ENCODE results near the gene PDIA5. TPM values are rescaled to one million over a fixed set of nuclear protein-coding genes. Genes with fewer than 3 reads are reported as not detected.

PDIA5 gene
- total RNA-seq, 6 donors from 2014 or later = 25.1 to 38.8 (median 32.9) TPM

- no peak overlapping the region for H3K4me3 ChIP-seq
- H3K27ac ChIP-seq = peak overlapping the region; percentile 13 to 73 (median 50)
- H3K27me3 ChIP-seq = no peaks in the 10 kb centered on the region
- TF ChIP-seq POLR2A (IDR thresholded peaks at IDR 0.05) (no peak), POLR2AphosphoS5 (IDR thresholded peaks at IDR 0.05) (no peak), EP300 (IDR thresholded peaks at IDR 0.05) (no peak)
- TF ChIP-seq, protein P1, sequence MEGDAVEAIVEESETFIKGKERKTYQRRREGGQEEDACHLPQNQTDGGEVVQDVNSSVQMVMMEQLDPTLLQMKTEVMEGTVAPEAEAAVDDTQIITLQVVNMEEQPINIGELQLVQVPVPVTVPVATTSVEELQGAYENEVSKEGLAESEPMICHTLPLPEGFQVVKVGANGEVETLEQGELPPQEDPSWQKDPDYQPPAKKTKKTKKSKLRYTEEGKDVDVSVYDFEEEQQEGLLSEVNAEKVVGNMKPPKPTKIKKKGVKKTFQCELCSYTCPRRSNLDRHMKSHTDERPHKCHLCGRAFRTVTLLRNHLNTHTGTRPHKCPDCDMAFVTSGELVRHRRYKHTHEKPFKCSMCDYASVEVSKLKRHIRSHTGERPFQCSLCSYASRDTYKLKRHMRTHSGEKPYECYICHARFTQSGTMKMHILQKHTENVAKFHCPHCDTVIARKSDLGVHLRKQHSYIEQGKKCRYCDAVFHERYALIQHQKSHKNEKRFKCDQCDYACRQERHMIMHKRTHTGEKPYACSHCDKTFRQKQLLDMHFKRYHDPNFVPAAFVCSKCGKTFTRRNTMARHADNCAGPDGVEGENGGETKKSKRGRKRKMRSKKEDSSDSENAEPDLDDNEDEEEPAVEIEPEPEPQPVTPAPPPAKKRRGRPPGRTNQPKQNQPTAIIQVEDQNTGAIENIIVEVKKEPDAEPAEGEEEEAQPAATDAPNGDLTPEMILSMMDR (IDR thresholded peaks at IDR 0.05) = no peak
- no peaks in the 10 kb centered on the region for H3K9me3 ChIP-seq
- no peak for ATAC-seq (ENCODE audit: low FRiP score in 2 of 2)
- H3K4me1 ChIP-seq = peaks cover 37 to 60% (median 44%) of the 10 kb centered on the region in 4 donors
- no peak for DNase-seq
- WGBS, 2 donors = 55 to 57% methylated on average over 7 of the region's 7 CpGs
- no peaks in the 10 kb centered on the region for H3K36me3 ChIP-seq
Measured at GRCh38 chr3:123071581-123071980, 4.8 kb downstream of the PDIA5 start.

DNA sequence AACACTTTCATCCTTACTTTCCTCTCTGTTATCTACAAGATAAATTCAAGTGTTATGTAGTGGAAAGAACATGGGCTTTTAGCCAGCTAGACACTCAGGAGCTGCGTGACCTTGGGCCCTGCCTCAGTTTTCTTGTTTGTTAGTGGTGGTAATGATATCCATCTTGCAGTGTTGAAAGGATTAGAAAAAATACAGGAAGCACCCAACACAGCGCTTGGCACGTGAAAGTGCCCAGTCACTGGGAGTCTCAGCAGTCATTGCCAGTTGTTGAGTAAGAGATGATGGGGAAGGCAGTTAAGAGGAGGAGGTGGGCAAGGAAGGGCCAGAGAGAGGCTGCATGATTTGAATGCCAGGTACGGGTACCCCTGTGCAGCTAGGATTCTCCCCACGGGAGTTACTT is 5.3 kb downstream of the PDIA5 start:
- ATAC-seq (ENCODE audit: low FRiP score in 2 of 2) = no peak
- TF ChIP-seq POLR2AphosphoS5 (IDR thresholded peaks at IDR 0.05) = no peak
- TF ChIP-seq POLR2A (IDR thresholded peaks at IDR 0.05) = no peak
- TF ChIP-seq, protein P1 (IDR thresholded peaks at IDR 0.05) = no peak
- TF ChIP-seq EP300 (IDR thresholded peaks at IDR 0.05) = peak in 1 of 4 donors; percentile 23
- peaks cover 43 to 63% (median 49%) of the 10 kb centered on the region in 4 donors for H3K4me1 ChIP-seq
- no peaks in the 10 kb centered on the region for H3K27me3 ChIP-seq
- peak in 1 of 2 donors; percentile 53 for DNase-seq
- H3K4me3 ChIP-seq = no peak overlapping the region
- no peaks in the 10 kb centered on the region for H3K36me3 ChIP-seq
- peak overlapping the region; percentile 13 to 73 (median 50) for H3K27ac ChIP-seq
- no peaks in the 10 kb centered on the region for H3K9me3 ChIP-seq
- WGBS, 2 donors = 27 to 35% methylated on average over 5 of the region's 5 CpGs

GRCh38 chr3:123072564-123072963 is 5.7 kb downstream of the PDIA5 start:
- TF ChIP-seq EP300 (IDR thresholded peaks at IDR 0.05) (no peak), POLR2AphosphoS5 (IDR thresholded peaks at IDR 0.05) (no peak), POLR2A (IDR thresholded peaks at IDR 0.05) (no peak)
- TF ChIP-seq, protein P1 (IDR thresholded peaks at IDR 0.05) = no peak
- H3K27ac ChIP-seq = no peak overlapping the region
- no peaks in the 10 kb centered on the region for H3K27me3 ChIP-seq
- H3K9me3 ChIP-seq = no peaks in the 10 kb centered on the region
- no peak overlapping the region for H3K4me3 ChIP-seq
- ATAC-seq (ENCODE audit: low FRiP score in 2 of 2) (no peak), DNase-seq (no peak)
- H3K36me3 ChIP-seq = no peaks in the 10 kb centered on the region
- peaks cover 44 to 66% (median 50%) of the 10 kb centered on the region in 4 donors for H3K4me1 ChIP-seq
- WGBS, 2 donors = 67 to 93% methylated on average over 1 of the region's 1 CpG

DNA sequence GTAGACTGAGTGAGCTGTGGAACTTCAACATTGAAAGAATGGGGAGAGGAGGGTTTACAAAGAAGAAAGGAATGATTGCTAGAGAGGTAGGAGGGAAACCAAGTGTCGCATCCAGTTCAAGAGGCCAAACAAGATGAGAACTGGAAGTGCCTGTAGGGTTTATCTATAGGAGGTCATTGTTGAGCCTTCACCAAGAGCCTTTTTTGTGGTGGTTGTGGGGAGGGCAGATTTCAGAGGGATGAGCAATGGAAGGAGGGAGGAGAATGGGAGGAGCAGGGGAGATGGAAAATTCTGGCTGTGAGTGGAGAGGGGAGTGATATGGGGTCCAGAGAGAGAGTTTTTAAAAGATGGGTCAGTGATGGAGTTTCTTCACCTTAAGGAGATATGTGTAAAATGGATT is 8.5 kb downstream of the PDIA5 start:
- H3K36me3 ChIP-seq = no peaks in the 10 kb centered on the region
- WGBS, 2 donors = 80 to 91% methylated on average over 1 of the region's 1 CpG
- TF ChIP-seq EP300 (IDR thresholded peaks at IDR 0.05) (no peak), POLR2A (IDR thresholded peaks at IDR 0.05) (no peak), POLR2AphosphoS5 (IDR thresholded peaks at IDR 0.05) (no peak)
- TF ChIP-seq, protein P1 (IDR thresholded peaks at IDR 0.05) = no peak
- H3K27ac ChIP-seq = peak overlapping the region in 2 of 4 donors; percentile 66 to 71
- no peaks in the 10 kb centered on the region for H3K27me3 ChIP-seq
- no peaks in the 10 kb centered on the region for H3K9me3 ChIP-seq
- no peak for DNase-seq
- no peak for ATAC-seq (ENCODE audit: low FRiP score in 2 of 2)
- H3K4me3 ChIP-seq = no peak overlapping the region
- peaks cover 32 to 51% (median 40%) of the 10 kb centered on the region in 4 donors for H3K4me1 ChIP-seq

DNA sequence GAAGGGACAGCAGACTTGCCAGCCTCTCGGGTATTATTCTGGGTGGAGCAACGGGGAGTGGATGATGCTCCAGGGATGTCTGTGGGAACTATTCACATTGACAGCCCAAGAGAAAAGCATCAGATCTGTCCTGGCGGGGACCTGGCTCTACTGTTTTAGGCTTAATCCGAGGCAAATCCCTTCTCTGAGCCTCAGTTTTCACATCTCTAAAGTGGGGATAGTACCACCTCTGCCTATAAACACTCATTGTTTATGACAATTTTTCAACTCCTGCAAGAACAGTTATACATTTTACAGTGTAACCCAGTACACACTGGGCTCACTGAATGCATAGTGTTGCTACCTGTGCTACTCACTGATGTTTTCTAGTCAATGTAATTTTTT is 9.3 kb downstream of the PDIA5 start:
- DNase-seq (no peak), ATAC-seq (ENCODE audit: low FRiP score in 2 of 2) (no peak)
- no peaks in the 10 kb centered on the region for H3K9me3 ChIP-seq
- H3K27me3 ChIP-seq = no peaks in the 10 kb centered on the region
- H3K36me3 ChIP-seq = no peaks in the 10 kb centered on the region
- H3K4me1 ChIP-seq = peaks cover 37 to 52% (median 42%) of the 10 kb centered on the region in 4 donors
- no peak overlapping the region for H3K4me3 ChIP-seq
- peak overlapping the region in 2 of 4 donors; percentile 66 to 71 for H3K27ac ChIP-seq
- 87 to 88% methylated on average over 4 of the region's 4 CpGs for WGBS, 2 donors
- TF ChIP-seq POLR2A (IDR thresholded peaks at IDR 0.05) (no peak), POLR2AphosphoS5 (IDR thresholded peaks at IDR 0.05) (no peak), EP300 (IDR thresholded peaks at IDR 0.05) (no peak)
- TF ChIP-seq, protein P1 (IDR thresholded peaks at IDR 0.05) = no peak

Measured in upper lobe of left lung (tissue), 6 donors.